Vagina (tissue), 2 donors: ENCODE measurements around the gene NUMB.

Source experiments
- POLR2AphosphoS5 ChIP-seq, 2 donors: sonication (generic); formaldehyde crosslinking; IDR thresholded peaks; one replicate each; pipeline ENCODE4 v1.9.0; 2017; ENCODE audit warnings: antibody characterized with exemption in 2 of 2, mild to moderate bottlenecking in 2 of 2, low read depth in 1 of 2; ENCODE audit not compliant: insufficient read depth in 1 of 2
- TF ChIP-seq, protein P1 (sequence below), 3 experiments: fragments of 450-650 bp in 2 of 3; fragments of 200-600 bp in 1 of 3; sonication (generic) in 1 of 3; IDR thresholded peaks; one replicate each; pipeline ENCODE4 v1.5.1; 2017 to 2019; ENCODE audit warnings: antibody characterized with exemption in 3 of 3, mild to moderate bottlenecking in 2 of 3, moderate library complexity in 2 of 3

DNA sequence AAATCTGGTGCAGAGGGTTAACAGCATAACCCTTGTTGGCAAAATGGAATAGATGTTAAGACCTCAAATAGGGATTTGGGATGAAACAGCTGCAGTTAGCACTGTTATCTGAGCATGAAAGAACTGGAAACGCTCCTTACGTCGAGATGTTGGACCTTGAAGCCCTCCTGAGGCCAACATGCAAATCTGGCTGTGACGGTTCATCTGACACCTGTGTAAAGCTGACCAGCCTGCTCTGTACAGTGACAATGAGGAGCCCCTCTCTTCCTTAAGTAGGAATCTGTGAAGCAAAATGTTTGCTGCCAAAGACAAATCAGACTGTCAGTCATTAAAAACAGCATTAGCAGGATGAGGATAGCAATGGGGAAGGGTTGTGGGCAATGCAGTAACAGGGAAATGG is 184.5 kb downstream of the NUMB start:
- TF ChIP-seq, protein P1, sequence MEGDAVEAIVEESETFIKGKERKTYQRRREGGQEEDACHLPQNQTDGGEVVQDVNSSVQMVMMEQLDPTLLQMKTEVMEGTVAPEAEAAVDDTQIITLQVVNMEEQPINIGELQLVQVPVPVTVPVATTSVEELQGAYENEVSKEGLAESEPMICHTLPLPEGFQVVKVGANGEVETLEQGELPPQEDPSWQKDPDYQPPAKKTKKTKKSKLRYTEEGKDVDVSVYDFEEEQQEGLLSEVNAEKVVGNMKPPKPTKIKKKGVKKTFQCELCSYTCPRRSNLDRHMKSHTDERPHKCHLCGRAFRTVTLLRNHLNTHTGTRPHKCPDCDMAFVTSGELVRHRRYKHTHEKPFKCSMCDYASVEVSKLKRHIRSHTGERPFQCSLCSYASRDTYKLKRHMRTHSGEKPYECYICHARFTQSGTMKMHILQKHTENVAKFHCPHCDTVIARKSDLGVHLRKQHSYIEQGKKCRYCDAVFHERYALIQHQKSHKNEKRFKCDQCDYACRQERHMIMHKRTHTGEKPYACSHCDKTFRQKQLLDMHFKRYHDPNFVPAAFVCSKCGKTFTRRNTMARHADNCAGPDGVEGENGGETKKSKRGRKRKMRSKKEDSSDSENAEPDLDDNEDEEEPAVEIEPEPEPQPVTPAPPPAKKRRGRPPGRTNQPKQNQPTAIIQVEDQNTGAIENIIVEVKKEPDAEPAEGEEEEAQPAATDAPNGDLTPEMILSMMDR (IDR thresholded peaks at IDR 0.05) = no peak
- TF ChIP-seq POLR2AphosphoS5 (IDR thresholded peaks at IDR 0.05; ENCODE audit: insufficient read depth in 1 of 2, low read depth in 1 of 2) = no peak
